ENCODE data around the gene PAGR1. TPM values are rescaled to one million over a fixed set of nuclear protein-coding genes. Genes with fewer than 3 reads are reported as not detected.

The PAGR1 gene
- total and polyA plus RNA-seq, 4 donors, result 7.3 to 18.7 (median 14.0) TPM

DNA sequence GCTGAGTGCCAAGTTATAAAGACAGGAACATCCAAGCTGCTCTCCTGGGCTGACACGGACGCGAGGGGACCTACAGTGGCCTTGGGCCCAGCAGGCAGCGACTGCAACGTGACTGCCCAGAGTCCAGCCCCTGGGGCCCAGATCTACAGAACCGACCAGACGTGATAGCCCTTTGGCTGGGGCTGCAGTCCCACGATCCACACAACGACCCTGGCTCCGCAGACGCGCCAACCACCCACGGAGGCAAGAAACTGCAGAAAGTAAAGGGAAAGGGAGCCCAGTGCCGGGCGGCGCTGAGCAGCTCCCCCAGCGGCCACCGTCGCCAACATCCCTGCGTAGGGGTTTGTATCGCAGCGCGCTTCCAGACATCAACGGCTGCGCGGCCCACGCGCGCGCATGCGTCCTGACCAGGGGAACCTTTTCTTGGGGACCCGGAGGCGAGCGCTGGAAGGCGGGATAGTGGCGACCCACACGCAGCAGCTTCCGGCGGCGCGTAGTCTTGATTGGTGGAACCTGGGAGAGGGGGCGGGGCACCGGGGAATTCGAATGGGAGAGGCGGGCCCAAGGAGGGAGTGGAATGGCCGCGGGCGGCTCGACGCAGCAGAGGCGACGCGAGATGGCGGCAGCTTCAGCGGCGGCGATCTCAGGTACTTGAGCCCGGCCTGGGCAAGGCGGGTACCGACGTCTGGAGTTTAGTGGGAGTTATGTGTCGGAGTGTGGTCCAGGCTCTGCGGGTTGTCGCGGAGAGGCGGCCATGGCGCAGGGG is 25.6 kb upstream of the PAGR1 start, which contains the start of gene KIF22:
Gene KIF22, plus strand, starts transcription at position 569 of the 766 bp plus-strand sequence. Its CDS starts 9 bp downstream, at position 578.
- Histone ChIP-seq H3K9me3 (ENCODE audit: control insufficient read depth in 4 of 4, low read length in 3 of 4) (no peaks in the 10 kb centered on the region), H3K4me1 (ENCODE audit: control insufficient read depth in 4 of 4, insufficient read depth in 4 of 4, low read length in 3 of 4) (peaks cover 3 to 22% (median 12%) of the 10 kb centered on the region in 4 donors)
- whole genome bisulfite sequencing, result under 1% methylated on average over 67 of the region's 67 CpGs

More for the DNA sequence above, 25.6 kb upstream of the PAGR1 start, which contains the start of gene KIF22:
- TF ChIP-seq, protein P1, sequence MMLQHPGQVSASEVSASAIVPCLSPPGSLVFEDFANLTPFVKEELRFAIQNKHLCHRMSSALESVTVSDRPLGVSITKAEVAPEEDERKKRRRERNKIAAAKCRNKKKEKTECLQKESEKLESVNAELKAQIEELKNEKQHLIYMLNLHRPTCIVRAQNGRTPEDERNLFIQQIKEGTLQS (IDR thresholded peaks at IDR 0.05), result no peak
- TF ChIP-seq, protein P2, sequence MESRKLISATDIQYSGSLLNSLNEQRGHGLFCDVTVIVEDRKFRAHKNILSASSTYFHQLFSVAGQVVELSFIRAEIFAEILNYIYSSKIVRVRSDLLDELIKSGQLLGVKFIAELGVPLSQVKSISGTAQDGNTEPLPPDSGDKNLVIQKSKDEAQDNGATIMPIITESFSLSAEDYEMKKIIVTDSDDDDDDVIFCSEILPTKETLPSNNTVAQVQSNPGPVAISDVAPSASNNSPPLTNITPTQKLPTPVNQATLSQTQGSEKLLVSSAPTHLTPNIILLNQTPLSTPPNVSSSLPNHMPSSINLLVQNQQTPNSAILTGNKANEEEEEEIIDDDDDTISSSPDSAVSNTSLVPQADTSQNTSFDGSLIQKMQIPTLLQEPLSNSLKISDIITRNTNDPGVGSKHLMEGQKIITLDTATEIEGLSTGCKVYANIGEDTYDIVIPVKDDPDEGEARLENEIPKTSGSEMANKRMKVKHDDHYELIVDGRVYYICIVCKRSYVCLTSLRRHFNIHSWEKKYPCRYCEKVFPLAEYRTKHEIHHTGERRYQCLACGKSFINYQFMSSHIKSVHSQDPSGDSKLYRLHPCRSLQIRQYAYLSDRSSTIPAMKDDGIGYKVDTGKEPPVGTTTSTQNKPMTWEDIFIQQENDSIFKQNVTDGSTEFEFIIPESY (IDR thresholded peaks at IDR 0.05), result peak; percentile 71
- TF ChIP-seq, protein P3, sequence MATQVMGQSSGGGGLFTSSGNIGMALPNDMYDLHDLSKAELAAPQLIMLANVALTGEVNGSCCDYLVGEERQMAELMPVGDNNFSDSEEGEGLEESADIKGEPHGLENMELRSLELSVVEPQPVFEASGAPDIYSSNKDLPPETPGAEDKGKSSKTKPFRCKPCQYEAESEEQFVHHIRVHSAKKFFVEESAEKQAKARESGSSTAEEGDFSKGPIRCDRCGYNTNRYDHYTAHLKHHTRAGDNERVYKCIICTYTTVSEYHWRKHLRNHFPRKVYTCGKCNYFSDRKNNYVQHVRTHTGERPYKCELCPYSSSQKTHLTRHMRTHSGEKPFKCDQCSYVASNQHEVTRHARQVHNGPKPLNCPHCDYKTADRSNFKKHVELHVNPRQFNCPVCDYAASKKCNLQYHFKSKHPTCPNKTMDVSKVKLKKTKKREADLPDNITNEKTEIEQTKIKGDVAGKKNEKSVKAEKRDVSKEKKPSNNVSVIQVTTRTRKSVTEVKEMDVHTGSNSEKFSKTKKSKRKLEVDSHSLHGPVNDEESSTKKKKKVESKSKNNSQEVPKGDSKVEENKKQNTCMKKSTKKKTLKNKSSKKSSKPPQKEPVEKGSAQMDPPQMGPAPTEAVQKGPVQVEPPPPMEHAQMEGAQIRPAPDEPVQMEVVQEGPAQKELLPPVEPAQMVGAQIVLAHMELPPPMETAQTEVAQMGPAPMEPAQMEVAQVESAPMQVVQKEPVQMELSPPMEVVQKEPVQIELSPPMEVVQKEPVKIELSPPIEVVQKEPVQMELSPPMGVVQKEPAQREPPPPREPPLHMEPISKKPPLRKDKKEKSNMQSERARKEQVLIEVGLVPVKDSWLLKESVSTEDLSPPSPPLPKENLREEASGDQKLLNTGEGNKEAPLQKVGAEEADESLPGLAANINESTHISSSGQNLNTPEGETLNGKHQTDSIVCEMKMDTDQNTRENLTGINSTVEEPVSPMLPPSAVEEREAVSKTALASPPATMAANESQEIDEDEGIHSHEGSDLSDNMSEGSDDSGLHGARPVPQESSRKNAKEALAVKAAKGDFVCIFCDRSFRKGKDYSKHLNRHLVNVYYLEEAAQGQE (IDR thresholded peaks at IDR 0.05), result peak; percentile 85
- TF ChIP-seq FOXA1 (IDR thresholded peaks at IDR 0.05), result peak; percentile 73
- peak in 1 of 2 donors; percentile 46 for TF ChIP-seq JUND (IDR thresholded peaks at IDR 0.05)
- TF ChIP-seq YY1 (IDR thresholded peaks at IDR 0.05), result peak; percentile 96
- TF ChIP-seq SP1 (IDR thresholded peaks at IDR 0.05), result peak; percentile 87
- TF ChIP-seq HNF4G (IDR thresholded peaks at IDR 0.05), result no peak
- peak in 1 of 2 donors; percentile 48 for TF ChIP-seq RXRA (IDR thresholded peaks at IDR 0.05)
- TF ChIP-seq EGR1 (IDR thresholded peaks at IDR 0.05; ENCODE audit: low read depth in 2 of 2), result peak; percentile 58 to 82
- TF ChIP-seq, protein P4, sequence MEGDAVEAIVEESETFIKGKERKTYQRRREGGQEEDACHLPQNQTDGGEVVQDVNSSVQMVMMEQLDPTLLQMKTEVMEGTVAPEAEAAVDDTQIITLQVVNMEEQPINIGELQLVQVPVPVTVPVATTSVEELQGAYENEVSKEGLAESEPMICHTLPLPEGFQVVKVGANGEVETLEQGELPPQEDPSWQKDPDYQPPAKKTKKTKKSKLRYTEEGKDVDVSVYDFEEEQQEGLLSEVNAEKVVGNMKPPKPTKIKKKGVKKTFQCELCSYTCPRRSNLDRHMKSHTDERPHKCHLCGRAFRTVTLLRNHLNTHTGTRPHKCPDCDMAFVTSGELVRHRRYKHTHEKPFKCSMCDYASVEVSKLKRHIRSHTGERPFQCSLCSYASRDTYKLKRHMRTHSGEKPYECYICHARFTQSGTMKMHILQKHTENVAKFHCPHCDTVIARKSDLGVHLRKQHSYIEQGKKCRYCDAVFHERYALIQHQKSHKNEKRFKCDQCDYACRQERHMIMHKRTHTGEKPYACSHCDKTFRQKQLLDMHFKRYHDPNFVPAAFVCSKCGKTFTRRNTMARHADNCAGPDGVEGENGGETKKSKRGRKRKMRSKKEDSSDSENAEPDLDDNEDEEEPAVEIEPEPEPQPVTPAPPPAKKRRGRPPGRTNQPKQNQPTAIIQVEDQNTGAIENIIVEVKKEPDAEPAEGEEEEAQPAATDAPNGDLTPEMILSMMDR (IDR thresholded peaks at IDR 0.05; ENCODE audit: low read depth, low read length, missing input control), result peak; percentile 65
- TF ChIP-seq GABPA (IDR thresholded peaks at IDR 0.05 in 1 of 2, conservative IDR thresholded peaks at IDR 0.05 in 1 of 2), result peak; percentile 91 to 97
- TF ChIP-seq TAF1 (conservative IDR thresholded peaks at IDR 0.05), result peak; percentile 85
- TF ChIP-seq FOXA2 (IDR thresholded peaks at IDR 0.05), result no peak
- TF ChIP-seq HNF4A (conservative IDR thresholded peaks at IDR 0.05), result peak in 1 of 2 donors; percentile 36
- peak; percentile 71 to 79 for TF ChIP-seq RAD21 (IDR thresholded peaks at IDR 0.05)
- TF ChIP-seq NR2F2 (IDR thresholded peaks at IDR 0.05), result no peak
- TF ChIP-seq, protein P5, sequence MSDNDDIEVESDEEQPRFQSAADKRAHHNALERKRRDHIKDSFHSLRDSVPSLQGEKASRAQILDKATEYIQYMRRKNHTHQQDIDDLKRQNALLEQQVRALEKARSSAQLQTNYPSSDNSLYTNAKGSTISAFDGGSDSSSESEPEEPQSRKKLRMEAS (IDR thresholded peaks at IDR 0.05), result peak; percentile 70
- Histone ChIP-seq H3K27ac (ENCODE audit: low read depth in 1 of 2, low read length in 2 of 2) (peak within 1 kb of the TSS; percentile 70 to 89), H3K27me3 (ENCODE audit: control insufficient read depth in 4 of 4, insufficient read depth in 4 of 4, low read length in 3 of 4) (no peaks in the 10 kb centered on the region), H3K36me3 (ENCODE audit: control insufficient read depth in 4 of 4, insufficient read depth in 3 of 4, low read depth in 1 of 4, low read length in 3 of 4) (no peaks in the 10 kb centered on the region), H3K9ac (ENCODE audit: low read depth in 1 of 2, low read length in 2 of 2) (peak within 1 kb of the TSS; percentile 53 to 89), H3K4me3 (ENCODE audit: low read depth in 1 of 3, low read length in 3 of 3) (peak within 1 kb of the TSS; percentile 68 to 91 (median 74))
- peak; percentile 100 for DNase-seq (ENCODE audit: low spot score)

Measured in liver (tissue), 9 donors.